Mesodermal cell (in vitro differentiated cells): ENCODE results near the gene LYPD6. TPM values are rescaled to one million over a fixed set of nuclear protein-coding genes. Genes with fewer than 3 reads are reported as not detected.

Experiments used
- H3K27ac ChIP-seq: 2 replicates; pipeline ENCODE4 v1.7.0; 2013; ENCODE audit warnings: mild to moderate bottlenecking, low read depth, low read length, moderate library complexity; ENCODE audit not compliant: severe bottlenecking
- H3K36me3 ChIP-seq: 2 replicates; pipeline ENCODE4 v1.7.1; 2013; ENCODE audit warnings: mild to moderate bottlenecking, low read length, moderate library complexity; ENCODE audit not compliant: control insufficient read depth, insufficient read depth
- H3K4me1 ChIP-seq: one replicate; pipeline ENCODE4 v1.7.1; 2013; ENCODE audit warnings: mild to moderate bottlenecking, low read length; ENCODE audit not compliant: insufficient read depth, control insufficient read depth, poor library complexity, severe bottlenecking
- H3K4me3 ChIP-seq: 2 replicates; pipeline ENCODE4 v1.7.0; 2013; ENCODE audit warnings: low read length, control low read depth, mild to moderate bottlenecking; ENCODE audit not compliant: insufficient read depth, poor library complexity, severe bottlenecking; ENCODE audit errors: extremely low read depth
- H3K9me3 ChIP-seq: 2 replicates; pipeline ENCODE4 v1.7.1; 2013; ENCODE audit warnings: mild to moderate bottlenecking, low read length, moderate library complexity; ENCODE audit not compliant: control insufficient read depth
- WGBS, 2 experiments: methylation state at CpG; one replicate each; pipeline ENCODE4 v1.1.5; 2013; ENCODE audit warnings: missing lambda C conversion rate in 2 of 2; ENCODE audit not compliant: insufficient coverage in 2 of 2; 5-methylcytosine and 5-hydroxymethylcytosine counted together
- polyA plus RNA-seq, 2 experiments: library from polyadenylated mRNA; stranded (reverse); fragments of 50-300 nt; gene quantifications; one replicate each; pipeline ENCODE4 v1.2.3, GENCODE V29; 2013

Gene LYPD6, protein sequence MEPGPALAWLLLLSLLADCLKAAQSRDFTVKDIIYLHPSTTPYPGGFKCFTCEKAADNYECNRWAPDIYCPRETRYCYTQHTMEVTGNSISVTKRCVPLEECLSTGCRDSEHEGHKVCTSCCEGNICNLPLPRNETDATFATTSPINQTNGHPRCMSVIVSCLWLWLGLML
- 27.9 TPM for polyA plus RNA-seq (2013, experiment 1 of 2)
- polyA plus RNA-seq (2013, experiment 2 of 2), result 31.8 TPM

DNA sequence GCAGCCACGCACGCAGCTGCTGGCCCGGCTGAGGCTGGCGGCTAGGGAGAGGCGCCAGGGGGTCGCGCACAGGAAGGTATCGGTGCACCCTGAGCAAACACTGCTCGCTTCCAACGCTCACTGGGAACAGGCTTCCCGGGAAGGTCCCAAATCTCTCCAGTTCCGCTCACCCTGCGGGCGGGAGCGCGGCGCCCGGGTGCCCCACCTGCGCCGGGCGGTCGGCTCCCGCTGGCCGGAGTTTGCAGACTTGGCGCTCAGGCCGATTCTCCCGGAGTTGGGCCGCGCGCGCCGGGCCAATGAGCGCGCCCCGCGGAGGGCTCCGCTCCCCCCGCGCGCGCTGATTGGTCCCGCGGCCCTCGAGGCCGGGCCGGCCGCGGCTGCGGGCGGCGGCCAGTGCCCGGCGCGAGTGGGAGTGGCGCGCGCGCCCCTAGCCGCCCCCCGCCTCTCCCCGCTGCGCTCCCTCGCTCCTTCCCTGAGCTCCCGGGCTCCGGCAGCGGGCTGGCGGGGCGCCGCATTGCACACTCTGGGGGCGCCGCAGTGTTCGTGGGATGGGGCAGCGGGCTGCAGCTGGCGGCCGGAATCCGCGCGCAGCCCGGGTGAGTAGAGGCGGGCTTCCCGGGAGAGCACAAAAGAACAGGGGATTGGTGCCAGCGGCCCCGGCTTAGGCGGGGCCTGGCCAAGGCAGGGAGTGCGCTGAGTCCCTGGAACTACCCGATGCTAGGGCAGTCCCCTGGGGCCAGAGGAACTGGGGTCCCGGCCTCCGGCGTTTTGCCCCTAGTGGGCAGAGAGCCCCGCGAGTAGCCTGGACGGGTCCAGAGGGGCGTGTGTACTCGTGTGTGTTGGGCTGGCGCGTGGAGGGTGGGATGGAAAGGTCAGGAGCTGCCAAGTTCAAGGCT is at the start of gene LYPD6:
TSS of gene LYPD6 (plus strand) at position 461 of the 896 bp plus-strand sequence. CDS start 107,122 bp downstream, outside the sequence.
- Histone ChIP-seq H3K27ac (peak within 1 kb of the TSS; percentile 69), H3K36me3 (no peaks in the 10 kb centered on the region), H3K4me3 (peak within 1 kb of the TSS; percentile 88), H3K4me1 (peaks cover 3% of the 10 kb centered on the region), H3K9me3 (peaks cover 3% of the 10 kb centered on the region)
- 0 to 1% methylated on average over 64 to 84 of the region's 96 CpGs for WGBS, 2 experiments

DNA sequence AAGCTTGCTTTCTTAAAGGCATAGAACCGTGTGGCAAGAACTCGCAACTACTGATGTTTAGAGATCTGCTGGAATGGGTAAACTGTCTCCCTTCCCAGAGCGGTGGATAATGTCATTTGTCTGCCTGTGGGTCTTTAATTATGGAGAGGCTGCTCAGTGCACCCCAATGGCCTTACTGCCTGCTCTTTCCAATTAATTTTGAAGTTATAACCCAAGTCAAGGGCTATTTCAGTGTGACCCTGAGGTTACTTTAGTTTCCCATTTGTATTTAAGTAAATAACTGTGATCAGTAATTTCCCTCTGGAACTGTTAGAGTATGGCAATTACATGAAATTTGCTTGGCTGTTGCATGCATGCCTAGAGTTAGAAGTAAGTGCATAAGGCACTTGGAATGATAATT is 48.9 kb upstream of the LYPD6 start:
- Histone ChIP-seq H3K4me3 (no peak overlapping the region), H3K9me3 (no peaks in the 10 kb centered on the region), H3K27ac (no peak overlapping the region), H3K36me3 (no peaks in the 10 kb centered on the region), H3K4me1 (no peaks in the 10 kb centered on the region)
- WGBS, 2 experiments, result 86 to 91% methylated on average over 2 to 3 of the region's 3 CpGs

DNA sequence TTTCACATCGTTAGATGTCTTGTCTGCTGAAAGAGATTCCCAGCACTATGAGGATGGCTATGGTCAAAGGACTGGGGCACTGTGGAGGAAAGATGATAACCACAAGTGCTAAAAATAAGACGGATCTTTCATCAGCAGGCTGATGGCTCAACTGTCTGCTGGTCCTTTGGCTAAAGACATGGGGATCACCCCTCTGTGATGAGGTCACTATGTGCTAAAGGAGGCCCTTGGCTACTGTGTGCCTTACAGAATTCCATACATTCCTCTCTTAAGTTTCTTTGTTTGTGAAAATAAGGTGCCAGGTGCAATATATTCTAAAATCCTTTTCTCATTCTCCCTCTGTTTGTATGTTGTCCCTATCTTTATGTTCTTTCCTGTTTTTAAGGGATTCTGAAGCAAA is 39.7 kb upstream of the LYPD6 start:
- WGBS, 2 experiments, result 60 to 71% methylated on average over 1 of the region's 2 CpGs
- no peak overlapping the region for H3K4me3 ChIP-seq
- H3K36me3 ChIP-seq, result no peaks in the 10 kb centered on the region
- H3K9me3 ChIP-seq, result no peaks in the 10 kb centered on the region
- H3K4me1 ChIP-seq, result peaks cover 8% of the 10 kb centered on the region
- peak overlapping the region; percentile 48 for H3K27ac ChIP-seq

DNA sequence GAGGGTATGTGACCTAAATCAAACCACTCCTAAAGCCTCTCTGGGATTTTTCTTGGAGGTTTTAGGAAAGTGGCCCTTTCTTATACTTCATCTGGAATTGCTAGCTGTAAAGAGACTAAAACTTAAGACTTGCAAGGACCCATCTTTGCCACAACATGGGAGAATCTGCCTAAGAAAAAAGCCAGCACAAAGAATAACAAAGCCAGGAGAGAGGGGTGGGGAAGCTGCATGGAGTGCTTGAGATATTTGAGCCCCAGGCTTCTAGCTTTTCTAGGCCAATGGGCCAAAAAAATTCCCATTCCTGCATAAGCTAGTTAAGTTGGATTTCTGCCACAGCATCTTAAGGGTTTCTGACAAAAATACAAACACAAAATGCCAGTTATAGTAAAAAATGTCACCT is 38.5 kb upstream of the LYPD6 start:
- no peak overlapping the region for H3K27ac ChIP-seq
- no peaks in the 10 kb centered on the region for H3K36me3 ChIP-seq
- H3K4me1 ChIP-seq, result peaks cover 8% of the 10 kb centered on the region
- H3K9me3 ChIP-seq, result no peaks in the 10 kb centered on the region
- no peak overlapping the region for H3K4me3 ChIP-seq

DNA sequence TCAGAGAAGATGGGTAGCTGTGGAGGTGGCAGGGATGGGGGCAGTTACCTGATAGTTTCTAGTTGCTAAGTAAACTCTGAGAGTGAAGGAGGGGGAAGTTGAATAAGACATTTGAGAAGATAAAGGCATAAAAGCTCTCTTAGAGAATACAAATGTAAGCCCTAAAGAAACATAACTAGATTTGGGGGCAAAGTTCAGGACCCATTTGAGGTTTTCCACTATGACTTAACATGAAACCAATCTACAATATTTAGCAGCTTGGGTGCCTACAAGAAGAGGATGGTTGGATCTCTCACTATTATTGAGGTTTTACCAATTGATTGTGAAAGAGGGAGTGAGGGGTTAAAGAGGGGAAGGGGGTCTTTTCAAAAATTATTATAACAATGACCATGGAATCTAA is 34.4 kb upstream of the LYPD6 start:
- no peaks in the 10 kb centered on the region for H3K36me3 ChIP-seq
- no peaks in the 10 kb centered on the region for H3K9me3 ChIP-seq
- peaks cover 8% of the 10 kb centered on the region for H3K4me1 ChIP-seq
- H3K27ac ChIP-seq, result no peak overlapping the region
- H3K4me3 ChIP-seq, result no peak overlapping the region

DNA sequence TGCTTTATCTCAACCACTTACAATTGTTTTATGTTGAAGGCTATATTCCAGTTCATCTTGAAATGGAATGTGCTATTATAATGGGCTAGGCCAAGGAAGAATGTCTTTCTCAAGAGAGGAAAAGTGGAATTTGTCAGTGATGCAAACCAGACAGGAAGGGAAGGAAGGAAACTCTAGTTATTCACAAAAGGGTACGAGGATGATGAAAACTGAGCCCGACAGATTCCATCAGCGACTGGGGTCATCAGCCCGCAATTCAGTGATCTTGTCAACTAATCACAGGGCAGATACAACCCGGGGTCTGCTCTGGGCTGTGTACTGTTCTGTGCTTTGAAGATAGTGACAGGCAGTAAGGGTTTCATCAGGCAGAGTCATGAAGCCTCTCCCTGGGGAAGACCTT is 23.4 kb upstream of the LYPD6 start:
- Histone ChIP-seq H3K4me3 (no peak overlapping the region), H3K27ac (peak overlapping the region; percentile 82), H3K36me3 (no peaks in the 10 kb centered on the region), H3K9me3 (no peaks in the 10 kb centered on the region), H3K4me1 (peaks cover 5% of the 10 kb centered on the region)
- 19 to 41% methylated on average over 4 to 5 of the region's 5 CpGs for WGBS, 2 experiments

DNA sequence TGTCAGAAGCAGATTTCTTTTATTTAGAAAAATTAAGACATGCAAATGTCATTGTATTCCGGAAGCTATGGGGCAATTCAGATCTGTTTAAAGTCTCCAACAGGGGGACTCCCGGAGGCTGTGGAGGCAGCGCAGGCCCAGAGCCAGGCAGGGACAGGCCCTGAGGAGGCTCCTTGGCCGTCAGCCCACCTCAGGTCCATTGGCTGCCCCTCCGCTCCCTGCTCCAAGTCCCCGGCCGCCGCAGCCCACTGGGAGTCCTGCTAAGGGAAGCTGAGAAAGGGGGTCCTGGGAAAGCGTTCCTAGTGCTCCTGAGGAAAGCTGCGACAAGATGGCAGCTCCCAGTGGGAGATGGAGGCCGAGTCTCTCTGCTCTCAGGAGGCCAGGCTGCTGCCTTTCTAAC is 20.0 kb upstream of the LYPD6 start:
- Histone ChIP-seq H3K36me3 (no peaks in the 10 kb centered on the region), H3K27ac (no peak overlapping the region)
- WGBS, 2 experiments, result 90% methylated on average over 7 to 9 of the region's 11 CpGs

DNA sequence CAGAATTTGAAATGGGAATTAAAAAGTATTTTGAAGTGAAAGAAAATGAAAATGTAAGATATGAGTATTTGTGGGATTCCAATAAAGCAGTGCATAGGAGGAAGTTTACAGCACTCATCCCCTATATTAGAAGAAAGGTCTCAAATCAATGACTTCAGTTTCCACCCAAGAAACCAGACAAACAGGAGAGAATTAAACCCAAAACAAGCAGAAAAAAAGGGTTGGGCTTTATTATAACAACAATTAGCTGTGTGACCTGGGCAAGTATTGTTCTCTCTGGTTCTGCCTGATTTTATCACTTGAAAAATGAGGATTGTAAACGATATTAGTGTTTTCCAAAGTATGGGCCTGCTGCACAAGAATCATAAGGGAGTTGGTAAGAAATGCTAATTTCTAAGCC is 18.3 kb upstream of the LYPD6 start:
- Histone ChIP-seq H3K4me1 (peaks cover 5% of the 10 kb centered on the region), H3K4me3 (no peak overlapping the region), H3K36me3 (no peaks in the 10 kb centered on the region), H3K9me3 (no peaks in the 10 kb centered on the region), H3K27ac (no peak overlapping the region)
- WGBS, 2 experiments, result 80% methylated on average over 1 of the region's 1 CpG; no CpG with 5 or more reads in 1 of the 2 experiments

More for the DNA sequence above, 20.0 kb upstream of the LYPD6 start:
- no peak overlapping the region for H3K4me3 ChIP-seq
- H3K9me3 ChIP-seq, result no peaks in the 10 kb centered on the region
- H3K4me1 ChIP-seq, result peaks cover 5% of the 10 kb centered on the region

DNA sequence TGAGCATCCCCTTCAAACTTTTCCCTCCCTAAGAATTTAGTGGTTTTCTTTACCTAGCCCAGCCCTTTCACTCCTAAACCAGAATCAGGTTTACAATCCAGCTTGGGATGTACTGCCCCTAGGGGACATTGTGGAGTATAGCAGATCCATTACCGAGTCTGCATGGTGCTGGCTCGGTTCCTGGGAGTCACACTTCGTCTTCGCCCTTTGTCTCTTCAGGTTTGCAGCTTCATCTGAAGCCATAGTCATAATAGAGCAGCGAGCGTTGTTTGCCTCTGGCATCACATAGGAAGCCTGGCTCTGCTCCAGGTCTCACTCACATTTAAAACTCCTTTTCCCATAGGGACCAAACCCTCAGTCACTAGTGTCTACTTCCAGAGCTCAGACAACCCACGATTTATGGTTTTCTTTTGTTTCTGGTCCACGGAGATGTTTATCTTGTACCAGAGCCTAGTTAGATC is 16.8 kb upstream of the LYPD6 start:
- 17 to 30% methylated on average over 6 of the region's 8 CpGs for WGBS, 2 experiments
- no peaks in the 10 kb centered on the region for H3K9me3 ChIP-seq
- no peaks in the 10 kb centered on the region for H3K4me1 ChIP-seq
- no peak overlapping the region for H3K4me3 ChIP-seq
- no peaks in the 10 kb centered on the region for H3K36me3 ChIP-seq
- no peak overlapping the region for H3K27ac ChIP-seq

DNA sequence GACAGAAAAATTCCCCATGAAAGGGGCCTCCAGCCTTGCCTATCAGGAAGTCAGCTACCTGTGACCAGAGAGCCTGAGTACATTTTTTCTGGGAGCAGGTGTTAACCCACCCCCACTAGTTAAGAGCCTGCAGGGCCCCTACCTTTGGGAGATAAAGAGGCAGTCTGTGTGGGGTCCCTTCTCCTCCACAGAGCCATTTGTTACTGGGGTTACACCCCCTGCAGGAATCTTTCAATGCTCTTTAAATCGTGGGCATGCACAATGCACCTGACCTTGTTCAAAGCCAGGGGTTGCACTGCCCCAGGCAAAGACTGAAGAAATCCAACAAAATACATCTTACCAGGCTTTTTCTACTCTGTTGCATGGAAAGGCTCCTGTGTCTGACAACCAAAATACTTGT is 15.7 kb upstream of the LYPD6 start:
- H3K4me3 ChIP-seq, result no peak overlapping the region
- H3K36me3 ChIP-seq, result no peaks in the 10 kb centered on the region
- WGBS, 2 experiments, result 10 to 20% methylated on average over 1 of the region's 1 CpG
- H3K4me1 ChIP-seq, result no peaks in the 10 kb centered on the region
- H3K9me3 ChIP-seq, result no peaks in the 10 kb centered on the region
- H3K27ac ChIP-seq, result no peak overlapping the region

DNA sequence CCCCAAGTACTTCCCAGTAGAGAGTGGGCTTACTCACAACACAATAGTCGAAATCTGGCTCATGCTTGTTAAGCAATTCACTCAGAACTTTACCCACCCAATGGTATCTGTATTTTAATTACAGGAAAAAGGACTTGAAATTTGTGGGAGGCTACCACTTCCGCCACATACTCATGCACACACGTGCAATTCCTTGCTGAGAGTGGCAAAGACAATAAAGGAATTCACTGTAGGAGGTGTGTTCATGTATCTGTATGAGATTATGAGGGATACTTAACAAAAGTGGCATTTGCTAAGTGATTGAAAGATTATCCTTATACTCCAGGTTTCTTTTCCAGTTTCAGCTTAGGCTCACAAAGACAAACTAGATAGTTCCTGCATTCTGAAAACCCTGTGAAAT is 14.9 kb upstream of the LYPD6 start:
- H3K9me3 ChIP-seq, result no peaks in the 10 kb centered on the region
- H3K27ac ChIP-seq, result no peak overlapping the region
- WGBS, 2 experiments, result no CpG with 5 or more reads among the region's 3 CpGs
- H3K4me1 ChIP-seq, result no peaks in the 10 kb centered on the region
- H3K4me3 ChIP-seq, result no peak overlapping the region
- no peaks in the 10 kb centered on the region for H3K36me3 ChIP-seq
